ENCODE data around the gene GPR139. TPM values are rescaled to one million over a fixed set of nuclear protein-coding genes. Genes with fewer than 3 reads are reported as not detected.

Gene GPR139
- total RNA-seq = not detected

DNA sequence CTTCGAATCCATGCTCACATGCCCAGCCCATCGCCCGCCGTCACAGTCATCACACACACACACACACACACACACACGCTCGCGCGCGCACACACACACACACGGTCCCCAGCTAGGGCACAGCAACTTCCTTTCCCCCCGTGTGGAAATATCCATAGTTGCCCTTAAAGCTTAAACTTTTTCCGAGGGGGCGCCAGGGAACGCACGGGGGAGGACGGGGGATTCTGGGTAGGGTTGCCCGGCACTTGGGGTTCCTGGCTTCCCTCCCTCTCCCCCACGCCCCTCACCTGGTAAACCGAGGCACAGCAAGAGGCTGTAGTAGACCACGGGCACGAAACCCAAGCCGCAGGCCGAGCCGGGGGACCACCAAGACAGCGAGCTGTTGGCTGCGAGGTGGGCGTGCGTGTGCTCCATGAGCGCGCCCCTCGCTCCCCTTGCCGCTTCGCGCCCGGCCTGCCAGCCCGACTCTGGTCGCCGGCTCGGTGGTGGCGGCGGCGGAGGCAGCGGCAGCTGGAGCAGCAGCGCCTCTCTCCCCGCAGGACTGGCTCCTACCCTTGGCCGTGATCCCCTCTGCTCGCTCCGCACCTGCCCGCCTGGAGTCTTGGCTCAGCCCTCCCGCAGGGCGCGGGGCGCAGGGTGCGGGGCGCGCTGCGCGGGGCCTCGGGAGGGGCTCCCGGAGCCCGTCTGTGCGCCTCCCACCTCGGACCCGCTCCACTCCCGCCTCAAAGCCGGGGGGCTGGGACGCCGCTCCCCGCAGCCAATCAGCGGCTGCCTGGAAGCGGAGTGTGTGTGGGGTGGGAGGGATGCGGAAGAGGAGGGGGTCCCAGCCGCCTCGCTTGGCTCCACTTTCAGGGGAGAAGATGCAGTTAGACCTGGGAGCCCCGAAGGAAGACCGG lies at the start of gene GPR139:
GPR139 (minus strand) TSS at position 688 of the 896 bp plus-strand sequence; CDS start at position 414, 274 bp downstream.
- TF ChIP-seq, protein P1, sequence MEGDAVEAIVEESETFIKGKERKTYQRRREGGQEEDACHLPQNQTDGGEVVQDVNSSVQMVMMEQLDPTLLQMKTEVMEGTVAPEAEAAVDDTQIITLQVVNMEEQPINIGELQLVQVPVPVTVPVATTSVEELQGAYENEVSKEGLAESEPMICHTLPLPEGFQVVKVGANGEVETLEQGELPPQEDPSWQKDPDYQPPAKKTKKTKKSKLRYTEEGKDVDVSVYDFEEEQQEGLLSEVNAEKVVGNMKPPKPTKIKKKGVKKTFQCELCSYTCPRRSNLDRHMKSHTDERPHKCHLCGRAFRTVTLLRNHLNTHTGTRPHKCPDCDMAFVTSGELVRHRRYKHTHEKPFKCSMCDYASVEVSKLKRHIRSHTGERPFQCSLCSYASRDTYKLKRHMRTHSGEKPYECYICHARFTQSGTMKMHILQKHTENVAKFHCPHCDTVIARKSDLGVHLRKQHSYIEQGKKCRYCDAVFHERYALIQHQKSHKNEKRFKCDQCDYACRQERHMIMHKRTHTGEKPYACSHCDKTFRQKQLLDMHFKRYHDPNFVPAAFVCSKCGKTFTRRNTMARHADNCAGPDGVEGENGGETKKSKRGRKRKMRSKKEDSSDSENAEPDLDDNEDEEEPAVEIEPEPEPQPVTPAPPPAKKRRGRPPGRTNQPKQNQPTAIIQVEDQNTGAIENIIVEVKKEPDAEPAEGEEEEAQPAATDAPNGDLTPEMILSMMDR (IDR thresholded peaks at IDR 0.05; ENCODE audit: low read depth) = no peak

- TF ChIP-seq, protein P1 (IDR thresholded peaks at IDR 0.05; ENCODE audit: low read depth) = no peak
Observed at GRCh38 chr16:20122011-20122410, 48.3 kb upstream of the GPR139 start.

- TF ChIP-seq, protein P1 (IDR thresholded peaks at IDR 0.05; ENCODE audit: low read depth) = no peak
Observed at GRCh38 chr16:20114356-20114755, 40.7 kb upstream of the GPR139 start.

DNA sequence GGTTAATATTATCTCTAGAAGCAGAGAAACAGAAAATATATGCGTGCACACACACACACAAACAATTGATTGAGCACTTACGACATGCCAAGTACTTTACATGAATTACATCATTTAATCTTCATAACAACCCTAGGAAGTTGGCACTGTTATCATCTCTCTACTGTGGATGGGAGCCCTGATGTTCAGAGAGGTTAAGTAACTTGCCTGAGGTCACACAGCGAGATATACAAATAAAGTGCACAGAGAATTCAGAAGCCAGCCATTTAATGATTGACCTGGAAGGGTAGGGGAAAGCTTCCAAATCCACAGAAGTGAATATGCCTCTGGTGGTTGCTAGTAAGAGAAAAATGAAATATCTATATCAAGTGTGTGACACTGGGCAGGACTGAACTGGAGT lies 37.5 kb upstream of the GPR139 start:
- TF ChIP-seq, protein P1 (IDR thresholded peaks at IDR 0.05; ENCODE audit: low read depth) = no peak

GRCh38 chr16:20107083-20107482 lies 33.4 kb upstream of the GPR139 start:
- TF ChIP-seq, protein P1 (IDR thresholded peaks at IDR 0.05; ENCODE audit: low read depth) = no peak

DNA sequence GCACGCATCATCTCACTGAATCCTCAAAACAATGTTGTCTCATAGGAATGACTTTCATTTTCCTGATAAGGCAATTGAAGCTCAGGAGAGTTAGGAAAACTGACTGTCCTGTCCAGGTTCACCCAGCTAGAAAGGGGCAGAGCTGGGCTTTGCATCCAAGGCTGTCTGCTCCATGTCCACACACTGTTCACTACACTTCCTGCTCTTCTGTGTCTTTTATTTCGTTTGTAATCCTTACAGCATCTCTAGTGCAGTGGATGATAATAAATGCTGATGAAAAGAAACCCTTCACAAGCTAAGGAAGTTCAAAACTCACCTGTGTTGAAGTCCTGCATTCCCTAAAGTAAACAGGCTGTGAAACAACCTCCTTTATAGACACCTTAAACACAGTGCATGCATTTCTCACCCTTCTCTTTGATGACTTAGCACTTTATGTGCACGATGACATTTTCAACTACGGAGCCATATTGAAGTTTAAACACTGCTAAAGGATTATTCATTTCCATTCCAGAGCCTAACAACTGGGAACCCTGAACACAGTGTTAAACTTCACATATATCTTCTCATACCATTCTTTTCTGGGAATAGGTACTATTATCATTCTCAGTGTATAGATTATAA lies 31.0 kb upstream of the GPR139 start:
- TF ChIP-seq, protein P1 (IDR thresholded peaks at IDR 0.05; ENCODE audit: low read depth) = no peak

- TF ChIP-seq, protein P1 (IDR thresholded peaks at IDR 0.05; ENCODE audit: low read depth) = no peak
Observed at GRCh38 chr16:20102521-20102920, 28.8 kb upstream of the GPR139 start.

All from subcutaneous adipose tissue (tissue), 4 donors.